Measurements from ENCODE around the gene RAPH1. TPM values are rescaled to one million over a fixed set of nuclear protein-coding genes. Genes with fewer than 3 reads are reported as not detected.

RAPH1 gene
- total RNA-seq (2014; rRNA removed; shearing (Covaris generic)), result 7.7 and 22.8 TPM in 2 replicates
- polyA plus RNA-seq (2015; cell fraction: cytosol; rRNA removed), result 11.5 and 16.6 TPM in 2 replicates
- polyA plus RNA-seq (2015; cell fraction: nucleus; rRNA removed), result 17.0 and 18.0 TPM in 2 replicates

DNA sequence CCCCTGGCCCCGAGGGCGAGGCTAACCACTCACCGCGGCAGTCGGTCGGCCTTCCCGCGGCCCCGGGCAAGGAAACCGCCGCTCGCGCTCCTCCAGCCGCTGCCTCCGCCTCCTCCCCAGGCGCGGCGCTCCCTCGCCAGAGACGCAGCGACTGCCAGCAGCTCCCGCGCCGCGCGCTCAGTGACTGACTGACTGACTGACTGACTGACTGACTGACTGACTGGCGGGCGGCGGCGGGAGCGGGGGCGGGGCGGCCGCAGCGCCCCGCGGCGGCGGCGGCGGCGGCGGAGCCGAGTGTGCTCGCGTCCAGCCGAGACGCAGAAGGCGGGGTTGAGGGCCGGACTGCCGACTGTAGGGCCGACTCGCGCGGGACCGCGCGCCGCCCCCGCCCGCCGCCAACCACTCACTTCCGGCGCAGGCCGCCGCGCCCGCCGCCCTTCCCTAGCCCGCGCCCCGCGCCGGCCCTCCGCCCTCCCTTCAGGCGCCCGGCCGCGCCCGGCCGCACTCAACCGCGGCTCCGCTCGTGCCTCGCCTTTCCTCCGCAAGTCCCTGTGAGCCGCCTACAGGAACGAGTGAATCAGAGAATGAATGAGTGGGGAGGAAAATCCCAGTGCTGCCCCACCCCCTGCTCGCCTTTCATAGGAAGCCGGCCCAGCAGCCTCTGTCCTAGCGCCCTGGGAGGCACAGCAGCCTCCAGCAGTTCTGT is at the start of gene RAPH1:
RAPH1 (minus strand) TSS at position 224 of the 706 bp plus-strand sequence. CDS start 39,948 bp downstream, outside the sequence.
- DNase-seq (ENCODE audit: low read depth), result peak; percentile 88

- no peak for DNase-seq (ENCODE audit: low read depth)
Measured at GRCh38 chr2:203584784-203585183, 49.7 kb upstream of the RAPH1 start.

GRCh38 chr2:203583701-203584100 is 48.6 kb upstream of the RAPH1 start:
- DNase-seq (ENCODE audit: low read depth), result peak; percentile 96

GRCh38 chr2:203583084-203583695 is 48.1 kb upstream of the RAPH1 start:
- DNase-seq (ENCODE audit: low read depth), result no peak

DNA sequence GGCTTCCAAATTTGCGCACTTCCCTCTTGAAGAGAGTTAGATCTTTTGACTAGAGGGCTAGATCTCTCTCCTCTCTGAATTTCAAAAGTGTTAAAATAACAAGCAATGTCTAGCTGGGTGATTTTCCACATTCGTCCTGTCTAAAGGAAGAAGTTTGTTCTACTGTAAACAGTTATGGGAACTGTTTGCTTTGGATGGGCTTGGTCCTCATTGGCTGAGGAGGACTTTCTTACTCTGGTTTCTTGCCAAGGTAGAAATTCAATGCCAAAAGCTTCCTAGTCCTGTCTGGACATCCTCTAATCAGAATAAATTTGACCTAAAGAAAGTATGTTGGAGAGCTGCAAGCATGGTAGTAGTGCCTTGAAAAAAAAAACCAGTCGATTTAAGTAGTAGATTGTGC is 47.4 kb upstream of the RAPH1 start:
- DNase-seq (ENCODE audit: low read depth), result no peak

GRCh38 chr2:203580844-203581243 is 45.7 kb upstream of the RAPH1 start:
- no peak for DNase-seq (ENCODE audit: low read depth)

GRCh38 chr2:203579730-203580129 is 44.6 kb upstream of the RAPH1 start:
- DNase-seq (ENCODE audit: low read depth), result no peak

DNA sequence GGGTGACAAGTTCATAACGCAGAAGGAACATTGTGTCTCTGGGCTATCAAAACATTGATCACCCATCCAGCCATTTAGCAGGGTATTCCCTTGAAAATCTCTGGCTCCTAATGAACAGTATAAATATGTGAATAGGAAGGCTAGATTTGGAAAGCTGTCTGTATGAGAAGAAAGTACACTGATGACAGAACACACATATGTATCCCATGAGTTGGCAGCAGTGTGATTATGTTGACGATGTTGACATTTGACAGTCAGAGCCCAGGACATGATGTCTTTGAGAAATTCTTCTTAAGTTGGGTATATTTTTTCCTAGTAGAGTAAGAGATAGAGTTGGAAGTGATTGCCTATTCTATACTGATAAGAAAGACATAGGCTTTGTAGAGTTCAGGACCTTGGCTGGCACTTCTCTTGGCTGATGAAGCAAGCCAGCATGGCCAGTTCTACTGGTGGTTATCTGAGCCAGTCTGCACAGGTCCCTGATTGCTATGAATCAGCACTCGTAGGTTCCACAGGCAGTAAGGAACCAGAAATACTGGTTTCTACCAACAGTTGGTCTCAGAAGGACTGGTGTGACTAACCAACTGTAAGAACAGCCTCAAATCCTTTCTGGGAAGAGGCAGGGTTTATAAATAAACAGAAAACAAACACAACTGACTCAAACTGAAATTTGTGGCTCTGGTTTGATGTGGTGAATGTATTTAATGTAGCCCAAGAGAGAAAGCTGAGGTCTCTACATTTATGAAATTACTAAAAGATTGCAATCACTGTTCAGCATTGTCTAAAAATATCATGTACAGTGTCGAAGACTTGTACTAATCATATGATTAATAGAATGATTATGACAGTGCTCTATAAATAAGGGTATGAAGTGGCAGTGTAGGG is 43.9 kb upstream of the RAPH1 start:
- peak; percentile 81 for DNase-seq (ENCODE audit: low read depth)

GRCh38 chr2:203574824-203575223 is 39.7 kb upstream of the RAPH1 start:
- DNase-seq (ENCODE audit: low read depth), result no peak

GRCh38 chr2:203572316-203572715 is 37.2 kb upstream of the RAPH1 start:
- no peak for DNase-seq (ENCODE audit: low read depth)

DNA sequence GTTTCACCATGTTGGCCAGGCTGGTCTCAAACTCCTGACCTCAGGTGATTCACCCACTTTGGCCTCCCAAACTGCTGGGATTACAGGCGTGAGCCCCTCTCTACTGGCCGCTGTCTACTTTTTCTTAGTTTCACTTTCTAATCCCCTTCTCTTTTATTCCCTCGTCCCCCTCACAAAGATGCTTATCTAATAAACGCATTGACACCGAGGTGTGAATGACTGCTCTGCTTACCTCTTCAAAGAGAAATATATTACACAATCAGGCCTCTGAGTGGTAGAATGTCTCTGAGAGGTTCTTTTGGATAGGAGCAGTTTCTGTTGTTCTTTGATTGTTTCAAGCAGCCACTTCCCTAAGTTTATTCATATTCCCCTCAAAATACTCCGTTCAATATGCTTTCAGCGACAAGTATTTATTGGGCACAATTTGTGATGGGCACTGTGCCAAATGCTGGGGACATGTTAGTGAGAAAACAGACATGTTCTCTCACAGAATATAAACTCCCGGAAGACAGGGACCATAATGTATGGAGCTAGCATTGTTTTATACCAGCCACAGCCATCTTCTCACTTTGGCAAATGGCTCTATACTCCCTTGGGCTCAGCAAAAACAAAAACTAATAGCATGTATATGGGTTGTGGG is 34.7 kb upstream of the RAPH1 start:
- no peak for DNase-seq (ENCODE audit: low read depth)

- no peak for DNase-seq (ENCODE audit: low read depth)
Measured at GRCh38 chr2:203567691-203568090, 32.6 kb upstream of the RAPH1 start.

DNA sequence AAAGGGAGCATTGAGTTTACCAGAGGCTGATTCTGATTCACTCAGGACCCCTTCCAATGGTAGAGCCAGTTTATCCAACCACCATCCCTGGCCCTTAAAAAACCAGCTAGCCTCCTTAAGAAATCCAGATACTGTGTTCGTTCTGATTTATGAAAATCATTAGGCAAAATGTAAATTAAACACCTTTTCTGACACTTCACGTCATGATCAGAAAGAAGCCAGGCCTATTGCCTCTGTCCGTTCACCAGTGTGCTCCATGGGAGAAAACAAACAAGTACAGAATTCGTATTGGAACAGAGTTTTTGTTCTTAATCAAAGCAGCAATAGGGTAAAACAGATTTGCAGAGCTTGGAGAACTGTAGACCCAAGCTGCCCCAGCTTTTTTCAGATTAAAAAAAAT is 31.1 kb upstream of the RAPH1 start:
- DNase-seq (ENCODE audit: low read depth), result no peak

GRCh38 chr2:203565076-203565475 is 30.0 kb upstream of the RAPH1 start:
- no peak for DNase-seq (ENCODE audit: low read depth)

DNA sequence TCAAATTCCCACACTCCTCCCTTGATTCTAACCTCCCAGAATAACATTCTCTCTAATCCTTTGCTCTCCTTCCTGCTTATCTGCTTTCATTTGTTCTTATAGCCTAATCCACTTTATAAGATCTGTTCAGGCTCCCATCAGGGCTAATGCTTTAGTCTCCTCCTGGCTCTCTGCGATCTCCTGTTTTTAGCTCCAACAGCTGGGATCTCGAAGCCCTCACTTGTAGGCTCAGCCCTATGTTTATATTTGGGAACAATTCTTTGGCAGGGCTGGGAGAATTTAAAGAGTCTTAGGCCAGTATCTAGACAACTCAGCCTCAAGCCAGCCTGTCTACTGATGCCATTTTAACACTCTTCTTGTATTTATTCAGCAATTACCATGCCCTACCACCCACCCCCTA is 27.2 kb upstream of the RAPH1 start:
- DNase-seq (ENCODE audit: low read depth), result no peak

DNA sequence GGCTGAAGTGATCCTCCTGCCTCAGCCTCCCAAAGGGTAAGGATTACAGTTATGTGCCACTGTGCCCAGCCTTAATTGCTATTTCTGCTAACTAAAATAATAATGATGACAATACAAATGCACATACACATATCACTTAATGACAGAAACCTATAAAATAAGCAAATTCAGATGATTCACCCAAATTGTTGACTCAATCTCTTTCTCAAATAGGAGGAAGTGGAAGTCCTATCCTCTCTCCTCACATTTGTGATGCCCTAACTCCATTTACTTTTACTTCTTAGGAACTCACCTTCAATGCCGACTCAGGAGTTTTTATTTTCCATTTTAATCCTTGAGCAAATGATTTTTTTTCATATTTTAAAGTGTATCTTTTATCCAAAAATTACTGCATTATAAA is 24.5 kb upstream of the RAPH1 start:
- DNase-seq (ENCODE audit: low read depth), result no peak

DNA sequence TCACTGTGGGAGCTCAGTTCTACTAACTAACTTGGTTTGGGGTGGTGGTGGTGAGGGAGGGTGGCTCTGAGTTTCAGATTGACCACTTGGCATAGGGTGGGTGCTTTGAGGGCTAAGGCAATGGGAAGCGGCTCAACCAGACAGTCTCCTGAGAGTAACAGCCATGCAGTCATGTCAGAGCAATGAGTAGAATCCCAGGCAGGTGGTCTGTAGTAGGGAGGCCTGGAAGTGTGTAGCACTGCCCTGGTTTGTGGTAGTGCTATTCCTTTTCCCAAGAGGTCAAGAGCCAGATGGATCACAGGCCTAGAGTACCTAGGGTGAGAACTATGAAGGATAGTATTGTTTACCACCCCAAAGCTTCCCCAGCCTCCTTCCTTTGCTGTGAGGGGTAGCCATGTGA is 18.7 kb upstream of the RAPH1 start:
- DNase-seq (ENCODE audit: low read depth), result no peak

- no peak for DNase-seq (ENCODE audit: low read depth)
Measured at GRCh38 chr2:203551778-203552177, 16.7 kb upstream of the RAPH1 start.

DNA sequence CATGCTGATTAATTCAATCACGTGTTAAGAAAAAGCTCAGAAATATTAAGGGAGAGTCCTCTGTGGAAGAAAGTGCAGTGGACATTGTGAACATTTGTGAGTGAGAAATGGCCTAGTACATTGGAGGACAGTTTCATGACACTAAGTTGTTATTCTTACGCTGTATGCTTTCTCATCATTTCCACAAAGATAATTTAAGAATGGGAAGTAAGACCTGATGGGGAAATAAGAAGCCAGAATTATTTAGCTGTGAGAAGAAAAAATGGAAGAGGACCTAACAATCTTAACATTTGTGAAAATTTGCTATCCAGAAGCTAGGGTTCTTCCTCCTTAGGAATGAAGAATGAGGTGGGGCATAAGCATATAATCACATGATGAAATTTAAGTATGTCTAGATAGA is 15.2 kb upstream of the RAPH1 start:
- no peak for DNase-seq (ENCODE audit: low read depth)

GRCh38 chr2:203549406-203549805 is 14.3 kb upstream of the RAPH1 start:
- DNase-seq (ENCODE audit: low read depth), result peak; percentile 6

- no peak for DNase-seq (ENCODE audit: low read depth)
Measured at GRCh38 chr2:203548887-203549286, 13.8 kb upstream of the RAPH1 start.

All from HT1080 (cell line).